Loucy (cell line): ENCODE data around the gene RNF182.

Experiments
- CTCF ChIP-seq: fragments of 200-600 bp; sonication (generic); conservative IDR thresholded peaks from 2 replicates; pipeline ENCODE4 v1.5.1; 2014; ENCODE audit warnings: mild to moderate bottlenecking, antibody characterized with exemption, low read length
- EZH2phosphoT487 ChIP-seq: fragments of 200-600 bp; IDR thresholded peaks from 2 replicates; pipeline ENCODE4 v1.6.1; 2018; ENCODE audit warnings: antibody characterized with exemption, mild to moderate bottlenecking, moderate library complexity, borderline replicate concordance

GRCh38 chr6:13946506-13946905 is 21.8 kb downstream of the RNF182 start:
- TF ChIP-seq CTCF (no peak), EZH2phosphoT487 (no peak)
